ENCODE results near the gene ADGRL3. TPM values are rescaled to one million over a fixed set of nuclear protein-coding genes. Genes with fewer than 3 reads are reported as not detected.

Gene ADGRL3
- total RNA-seq = not detected

DNA sequence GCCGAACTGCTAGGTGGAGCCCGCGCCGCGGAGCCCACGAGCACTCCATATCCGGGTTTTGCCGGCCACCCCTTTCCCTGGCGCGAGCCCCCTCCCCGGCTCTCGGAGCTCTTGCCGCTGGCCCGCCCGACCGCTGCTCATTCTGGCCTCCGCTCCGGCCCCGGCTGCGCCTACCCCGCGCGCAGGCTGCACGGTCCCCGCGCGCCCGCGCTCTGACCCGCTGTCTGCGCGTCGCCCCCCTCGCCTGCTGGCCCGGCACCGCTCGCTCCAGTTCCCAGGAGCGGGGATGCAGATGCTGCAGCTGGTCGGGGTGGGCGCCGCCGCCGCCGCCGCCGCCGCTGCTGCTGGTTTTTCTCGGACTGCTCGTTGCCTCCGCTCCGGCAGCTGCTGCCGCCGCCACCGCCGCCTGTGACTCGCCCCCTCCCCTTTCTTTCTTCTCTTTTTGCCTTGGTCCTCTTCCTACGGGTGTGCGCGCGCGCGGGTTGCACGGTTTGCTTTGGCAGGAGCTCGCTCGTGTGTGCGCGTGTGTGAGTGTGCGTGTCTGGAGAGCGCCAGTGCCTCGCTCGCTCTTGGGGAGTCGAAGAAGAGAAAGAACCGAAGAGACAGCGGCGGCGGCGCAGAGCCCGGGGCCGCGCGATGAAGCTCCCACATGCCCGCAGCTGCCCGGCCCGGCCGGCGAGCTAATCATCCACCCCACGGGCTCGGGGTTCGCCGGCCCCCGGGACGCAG, at the start of gene ADGRL3:
ADGRL3 (plus strand) TSS at position 140 of the 729 bp plus-strand sequence.
- POLR2A ChIA-PET = no interaction called here
- peaks cover 49% of the 10 kb centered on the region for H3K27me3 Mint-ChIP-seq
- H3K36me3 Mint-ChIP-seq = no peaks in the 10 kb centered on the region
- ATAC-seq (ENCODE audit: low read depth) (no peak), DNase-seq (peak; percentile 29)
- H3K4me1 Mint-ChIP-seq = peaks cover 2% of the 10 kb centered on the region
- peak within 1 kb of the TSS; percentile 45 for H3K4me3 Mint-ChIP-seq
- no peaks in the 10 kb centered on the region for H3K9me3 Mint-ChIP-seq
- peak within 1 kb of the TSS; percentile 24 for H3K27ac Mint-ChIP-seq

- POLR2A ChIA-PET = no interaction called here
- Mint-ChIP-seq H3K9me3 (no peaks in the 10 kb centered on the region), H3K36me3 (no peaks in the 10 kb centered on the region), H3K27me3 (no peaks in the 10 kb centered on the region), H3K27ac (no peak overlapping the region), H3K4me3 (no peak overlapping the region), H3K4me1 (no peaks in the 10 kb centered on the region)
- ATAC-seq (ENCODE audit: low read depth) = no peak
- no peak for DNase-seq
These were observed 47.7 kb upstream of the ADGRL3 start for GRCh38 chr4:61152433-61152832.

DNA sequence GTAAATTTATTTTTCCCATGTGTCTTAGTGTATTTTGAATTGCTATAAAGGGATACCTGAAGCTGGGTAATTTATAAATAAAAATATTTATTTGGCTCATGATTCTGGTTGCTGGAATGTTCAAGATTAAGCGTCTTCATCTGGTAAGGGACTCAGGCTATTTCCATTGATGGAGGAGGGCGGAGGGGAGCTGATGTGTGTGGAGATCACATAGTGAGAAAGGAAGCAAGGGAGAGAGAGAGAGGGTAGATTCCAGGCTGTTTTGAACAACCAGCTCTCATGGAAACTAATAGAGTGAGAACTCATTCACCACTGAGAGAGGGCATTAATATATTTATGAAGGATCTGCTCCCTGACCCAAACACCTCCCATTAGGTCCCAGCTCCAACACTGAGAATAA, 39.6 kb upstream of the ADGRL3 start:
- no peak for DNase-seq
- no peak for ATAC-seq (ENCODE audit: low read depth)
- no peaks in the 10 kb centered on the region for H3K4me1 Mint-ChIP-seq
- H3K27ac Mint-ChIP-seq = no peak overlapping the region
- no peaks in the 10 kb centered on the region for H3K9me3 Mint-ChIP-seq
- H3K36me3 Mint-ChIP-seq = no peaks in the 10 kb centered on the region
- no peak overlapping the region for H3K4me3 Mint-ChIP-seq
- POLR2A ChIA-PET = no interaction called here
- no peaks in the 10 kb centered on the region for H3K27me3 Mint-ChIP-seq

GRCh38 chr4:61162116-61162515, 38.0 kb upstream of the ADGRL3 start:
- no peak overlapping the region for H3K4me3 Mint-ChIP-seq
- H3K27me3 Mint-ChIP-seq = no peaks in the 10 kb centered on the region
- ATAC-seq (ENCODE audit: low read depth) (no peak), DNase-seq (no peak)
- no peaks in the 10 kb centered on the region for H3K36me3 Mint-ChIP-seq
- no peak overlapping the region for H3K27ac Mint-ChIP-seq
- POLR2A ChIA-PET = no interaction called here
- no peaks in the 10 kb centered on the region for H3K9me3 Mint-ChIP-seq
- no peaks in the 10 kb centered on the region for H3K4me1 Mint-ChIP-seq

DNA sequence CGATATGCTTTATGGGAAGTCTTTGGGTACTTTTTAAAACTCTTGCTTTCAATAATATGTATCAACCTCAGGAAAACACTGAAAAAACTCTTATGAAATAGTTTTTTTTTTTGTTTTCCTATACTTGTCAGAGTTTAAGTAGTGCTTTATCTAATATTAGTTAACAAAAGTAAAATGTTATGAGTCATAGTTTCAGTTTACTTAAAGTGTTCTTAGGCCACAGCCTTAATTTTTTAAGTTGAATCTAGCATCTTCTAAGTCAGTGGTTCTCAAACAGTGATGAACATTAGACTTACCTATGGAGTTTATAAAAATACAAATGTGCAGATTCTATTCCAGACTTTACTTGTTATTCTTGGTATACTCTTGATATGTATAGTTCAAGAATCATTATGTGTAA, 26.3 kb upstream of the ADGRL3 start:
- H3K36me3 Mint-ChIP-seq = no peaks in the 10 kb centered on the region
- no peak for DNase-seq
- ATAC-seq (ENCODE audit: low read depth) = no peak
- no peak overlapping the region for H3K27ac Mint-ChIP-seq
- H3K27me3 Mint-ChIP-seq = no peaks in the 10 kb centered on the region
- no peaks in the 10 kb centered on the region for H3K4me1 Mint-ChIP-seq
- POLR2A ChIA-PET = no interaction called here
- H3K4me3 Mint-ChIP-seq = no peak overlapping the region
- no peaks in the 10 kb centered on the region for H3K9me3 Mint-ChIP-seq

GRCh38 chr4:61175495-61175894, 24.6 kb upstream of the ADGRL3 start:
- Mint-ChIP-seq H3K4me1 (no peaks in the 10 kb centered on the region), H3K9me3 (no peaks in the 10 kb centered on the region), H3K36me3 (no peaks in the 10 kb centered on the region), H3K27me3 (no peaks in the 10 kb centered on the region), H3K4me3 (no peak overlapping the region), H3K27ac (no peak overlapping the region)
- ATAC-seq (ENCODE audit: low read depth) (no peak), DNase-seq (no peak)
- POLR2A ChIA-PET = no interaction called here

- no peaks in the 10 kb centered on the region for H3K27me3 Mint-ChIP-seq
- no peak overlapping the region for H3K4me3 Mint-ChIP-seq
- H3K9me3 Mint-ChIP-seq = no peaks in the 10 kb centered on the region
- no peak for ATAC-seq (ENCODE audit: low read depth)
- no peaks in the 10 kb centered on the region for H3K36me3 Mint-ChIP-seq
- H3K27ac Mint-ChIP-seq = no peak overlapping the region
- no peak for DNase-seq
- POLR2A ChIA-PET = no interaction called here
- H3K4me1 Mint-ChIP-seq = no peaks in the 10 kb centered on the region
These were observed 22.8 kb upstream of the ADGRL3 start for GRCh38 chr4:61177367-61177766.

DNA sequence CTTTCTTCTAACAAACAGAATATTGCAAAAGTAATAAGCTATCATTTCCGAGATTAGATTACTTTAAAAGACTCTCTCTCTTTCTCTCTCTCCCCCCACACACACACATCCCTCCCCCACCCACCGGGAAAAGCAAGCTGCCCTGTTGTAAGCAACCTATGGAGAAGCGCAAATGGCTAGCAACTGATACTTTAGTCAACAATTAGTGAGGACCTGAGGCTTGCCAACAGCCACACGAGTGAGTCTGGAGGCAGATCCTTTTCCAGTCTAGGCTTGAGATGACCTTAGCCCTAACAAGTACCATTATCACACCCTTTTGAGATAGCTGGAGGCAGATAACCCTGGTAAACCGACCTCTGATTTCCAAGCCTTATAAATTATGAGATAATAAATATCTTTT, 19.7 kb upstream of the ADGRL3 start:
- POLR2A ChIA-PET = no interaction called here
- no peaks in the 10 kb centered on the region for H3K4me1 Mint-ChIP-seq
- H3K4me3 Mint-ChIP-seq = no peak overlapping the region
- no peaks in the 10 kb centered on the region for H3K36me3 Mint-ChIP-seq
- H3K27ac Mint-ChIP-seq = no peak overlapping the region
- H3K27me3 Mint-ChIP-seq = no peaks in the 10 kb centered on the region
- no peak for DNase-seq
- no peaks in the 10 kb centered on the region for H3K9me3 Mint-ChIP-seq
- ATAC-seq (ENCODE audit: low read depth) = no peak

DNA sequence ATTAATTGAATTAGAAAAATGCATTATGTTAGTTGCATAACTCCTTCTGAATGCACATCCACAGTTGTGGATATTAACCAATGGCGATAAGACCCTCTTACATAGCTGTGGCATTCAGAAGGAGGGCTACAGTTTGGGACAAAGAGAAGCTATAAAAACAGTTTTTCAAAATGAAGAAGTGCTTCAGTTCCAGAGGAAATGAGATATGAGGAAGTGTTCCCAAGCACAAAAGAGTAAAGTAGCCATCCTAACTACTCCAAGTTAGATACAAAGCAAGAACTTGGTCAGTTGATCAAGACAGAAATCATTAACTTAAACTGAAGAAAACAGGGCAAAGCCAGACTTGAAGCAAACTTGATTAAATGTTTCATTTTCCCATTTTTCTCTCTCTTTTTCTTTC, 17.2 kb upstream of the ADGRL3 start:
- no peaks in the 10 kb centered on the region for H3K36me3 Mint-ChIP-seq
- DNase-seq = no peak
- ATAC-seq (ENCODE audit: low read depth) = no peak
- H3K27ac Mint-ChIP-seq = no peak overlapping the region
- H3K27me3 Mint-ChIP-seq = no peaks in the 10 kb centered on the region
- POLR2A ChIA-PET = no interaction called here
- no peaks in the 10 kb centered on the region for H3K9me3 Mint-ChIP-seq
- H3K4me1 Mint-ChIP-seq = no peaks in the 10 kb centered on the region
- H3K4me3 Mint-ChIP-seq = no peak overlapping the region

- Mint-ChIP-seq H3K36me3 (no peaks in the 10 kb centered on the region), H3K4me1 (no peaks in the 10 kb centered on the region), H3K9me3 (no peaks in the 10 kb centered on the region), H3K4me3 (no peak overlapping the region), H3K27me3 (no peaks in the 10 kb centered on the region), H3K27ac (no peak overlapping the region)
- POLR2A ChIA-PET = no interaction called here
- no peak for ATAC-seq (ENCODE audit: low read depth)
- DNase-seq = no peak
These were observed 14.8 kb upstream of the ADGRL3 start for GRCh38 chr4:61185288-61185687.

- ATAC-seq (ENCODE audit: low read depth) = no peak
- POLR2A ChIA-PET = no interaction called here
- no peaks in the 10 kb centered on the region for H3K4me1 Mint-ChIP-seq
- DNase-seq = no peak
- no peaks in the 10 kb centered on the region for H3K27me3 Mint-ChIP-seq
- H3K9me3 Mint-ChIP-seq = no peaks in the 10 kb centered on the region
- H3K4me3 Mint-ChIP-seq = no peak overlapping the region
- no peaks in the 10 kb centered on the region for H3K36me3 Mint-ChIP-seq
- H3K27ac Mint-ChIP-seq = no peak overlapping the region
These were observed 7.7 kb upstream of the ADGRL3 start for GRCh38 chr4:61192392-61192791.

GRCh38 chr4:61193863-61194262, 6.3 kb upstream of the ADGRL3 start:
- H3K27me3 Mint-ChIP-seq = peaks cover 3% of the 10 kb centered on the region
- DNase-seq = no peak
- H3K27ac Mint-ChIP-seq = no peak overlapping the region
- no peaks in the 10 kb centered on the region for H3K4me1 Mint-ChIP-seq
- no peak overlapping the region for H3K4me3 Mint-ChIP-seq
- POLR2A ChIA-PET = no interaction called here
- ATAC-seq (ENCODE audit: low read depth) = no peak
- no peaks in the 10 kb centered on the region for H3K9me3 Mint-ChIP-seq
- H3K36me3 Mint-ChIP-seq = no peaks in the 10 kb centered on the region

GRCh38 chr4:61194571-61194970, 5.6 kb upstream of the ADGRL3 start:
- Mint-ChIP-seq H3K27me3 (peaks cover 10% of the 10 kb centered on the region), H3K4me1 (peaks cover under 1% of the 10 kb centered on the region), H3K27ac (no peak overlapping the region), H3K9me3 (no peaks in the 10 kb centered on the region), H3K4me3 (no peak overlapping the region), H3K36me3 (no peaks in the 10 kb centered on the region)
- no peak for DNase-seq
- POLR2A ChIA-PET = no interaction called here
- ATAC-seq (ENCODE audit: low read depth) = no peak

DNA sequence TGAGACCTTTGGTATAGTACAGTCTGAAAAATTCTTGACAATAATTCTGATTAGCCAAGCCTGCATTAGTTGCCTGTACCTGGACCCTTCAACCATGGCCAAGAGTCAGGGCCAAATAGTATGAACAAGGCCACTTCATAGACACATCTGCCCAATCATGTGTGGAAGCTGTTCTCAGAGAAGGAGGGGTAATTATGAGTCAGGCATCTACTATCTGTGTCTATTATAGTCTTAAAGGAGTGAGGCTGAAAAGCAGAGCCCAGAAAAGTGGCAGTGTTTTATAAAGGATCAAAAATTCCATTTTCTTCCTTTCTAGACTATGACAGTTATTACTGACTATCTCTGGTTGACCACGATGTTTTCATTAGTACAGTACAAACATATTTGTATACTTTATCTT, 5.0 kb upstream of the ADGRL3 start:
- POLR2A ChIA-PET = no interaction called here
- no peak overlapping the region for H3K27ac Mint-ChIP-seq
- DNase-seq (no peak), ATAC-seq (ENCODE audit: low read depth) (no peak)
- H3K36me3 Mint-ChIP-seq = no peaks in the 10 kb centered on the region
- H3K27me3 Mint-ChIP-seq = peaks cover 14% of the 10 kb centered on the region
- peaks cover 2% of the 10 kb centered on the region for H3K4me1 Mint-ChIP-seq
- H3K9me3 Mint-ChIP-seq = no peaks in the 10 kb centered on the region
- no peak overlapping the region for H3K4me3 Mint-ChIP-seq

DNA sequence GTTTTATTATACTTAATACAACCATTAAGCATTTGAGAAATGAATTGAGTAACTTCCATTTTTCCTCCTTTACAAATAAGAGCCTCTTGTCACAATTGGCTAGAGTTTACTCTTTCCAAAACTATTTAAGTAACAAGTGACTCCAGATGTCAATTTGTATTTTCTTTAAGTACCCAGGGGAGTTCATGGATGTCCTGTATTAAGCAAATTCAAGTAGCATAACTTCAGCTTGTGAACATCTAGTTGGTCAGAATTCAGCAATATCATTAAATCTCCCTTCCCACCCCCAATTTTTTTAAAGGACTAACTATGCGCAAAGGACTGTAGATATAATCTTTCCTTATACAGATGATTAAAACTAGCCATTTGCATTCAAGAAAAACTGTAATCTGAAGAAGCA, 1.4 kb upstream of the ADGRL3 start:
- DNase-seq = no peak
- H3K27me3 Mint-ChIP-seq = peaks cover 46% of the 10 kb centered on the region
- no peak for ATAC-seq (ENCODE audit: low read depth)
- peak overlapping the region; percentile 28 for H3K27ac Mint-ChIP-seq
- H3K4me1 Mint-ChIP-seq = peaks cover 2% of the 10 kb centered on the region
- H3K4me3 Mint-ChIP-seq = no peak overlapping the region
- POLR2A ChIA-PET = no interaction called here
- no peaks in the 10 kb centered on the region for H3K9me3 Mint-ChIP-seq
- H3K36me3 Mint-ChIP-seq = no peaks in the 10 kb centered on the region

Measured in activated naive CD8-positive, alpha-beta T cell treated with anti-CD3 and anti-CD28 coated beads, Interleukin-2, amount 10 ng/mL, durations not matched to agents 7 days and 5 days (primary cell).